Measurements from ENCODE around the gene TMEM208. TPM values are rescaled to one million over a fixed set of nuclear protein-coding genes. Genes with fewer than 3 reads are reported as not detected.
A peak's percentile ranks its signal among the peaks of the same experiment; 100 is the strongest.

TMEM208 gene
- total RNA-seq, 1 donor from 2014 or later = 47.5 TPM

DNA sequence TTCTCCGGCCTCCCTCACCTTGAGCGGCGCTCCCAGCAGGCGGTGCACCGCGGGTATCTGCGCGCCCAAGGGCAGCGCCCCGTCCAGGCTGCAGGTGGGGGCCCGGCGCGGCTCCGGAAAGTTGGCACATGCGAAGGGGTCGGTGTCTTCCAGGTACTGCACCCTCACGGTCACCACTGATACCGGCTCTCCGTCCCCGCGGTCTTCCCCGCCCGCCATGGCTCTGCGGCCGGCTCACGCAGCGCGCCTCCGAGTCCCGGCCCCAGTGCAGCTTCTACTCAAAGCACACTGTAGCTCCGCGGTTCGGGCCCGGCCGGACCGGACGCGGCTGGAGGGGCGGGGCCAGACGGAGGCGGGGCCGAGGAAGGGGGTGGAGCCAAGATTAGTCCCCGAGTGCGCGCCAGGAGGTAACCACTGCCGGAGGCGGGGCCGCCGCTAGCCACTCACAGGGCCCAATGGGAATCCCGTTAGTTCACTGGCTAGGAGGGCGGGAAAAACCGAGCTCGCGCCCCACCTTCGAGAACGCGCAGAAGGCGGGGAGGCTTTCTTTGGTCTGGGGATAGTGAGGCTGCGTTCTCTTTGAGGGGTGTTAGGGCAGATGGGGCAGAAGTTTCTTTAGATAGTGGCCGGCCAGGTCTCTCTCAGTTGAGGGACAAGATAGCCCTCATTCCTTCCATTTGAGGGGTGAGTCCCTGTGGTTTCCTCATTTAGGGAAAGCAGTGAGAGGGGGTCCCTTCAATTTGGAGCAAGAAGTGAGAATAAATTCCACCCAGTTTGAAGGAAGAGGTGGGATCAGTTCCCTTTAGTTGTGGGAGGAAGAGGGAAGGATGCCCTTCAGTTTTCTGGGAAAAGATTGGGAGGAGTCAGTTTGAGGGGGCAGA lies 20.5 kb downstream of the TMEM208 start, which contains the start of gene FHOD1:
Gene FHOD1 (minus strand): TSS at position 290 of the 881 bp plus-strand sequence. CDS start 71 bp downstream, at position 219.
- FAIRE-seq = no peak
- Mint-ChIP-seq H3K9me3 (ENCODE audit: unreplicated experiment) (no peaks in the 10 kb centered on the region), H3K27me3 (ENCODE audit: low read depth, unreplicated experiment) (peaks cover 16% of the 10 kb centered on the region), H3K27ac (ENCODE audit: unreplicated experiment) (peak within 1 kb of the TSS; percentile 64), H3K36me3 (ENCODE audit: low read depth, unreplicated experiment) (no peaks in the 10 kb centered on the region), H3K4me1 (ENCODE audit: low read depth, unreplicated experiment) (peaks cover 29% of the 10 kb centered on the region), H3K4me3 (ENCODE audit: unreplicated experiment) (peak within 1 kb of the TSS; percentile 89)
- Histone ChIP-seq H4K20me1 (ENCODE audit: insufficient read depth, low read length) (no peaks in the 10 kb centered on the region), H3K4me3 (ENCODE audit: insufficient read depth, low read depth, low read length) (peak within 1 kb of the TSS; percentile 74), H3K79me2 (ENCODE audit: insufficient read depth, low read length) (peaks cover 35% of the 10 kb centered on the region), H3K27ac (ENCODE audit: low read depth, low read length) (peak within 1 kb of the TSS; percentile 72), H3K4me2 (ENCODE audit: low read length) (peak within 1 kb of the TSS; percentile 95), H3K27me3 (ENCODE audit: insufficient read depth, low read length) (no peaks in the 10 kb centered on the region), H3K36me3 (ENCODE audit: insufficient read depth, low read length) (no peaks in the 10 kb centered on the region), H3K9me3 (ENCODE audit: insufficient read depth, low read depth, low read length) (no peaks in the 10 kb centered on the region), H3K4me1 (ENCODE audit: insufficient read depth, low read length) (peaks cover 50% of the 10 kb centered on the region), H2AFZ (ENCODE audit: low read depth, low read length) (peak within 1 kb of the TSS; percentile 77), H3K9ac (ENCODE audit: low read length) (peak within 1 kb of the TSS; percentile 82)
- TF ChIP-seq EZH2 (IDR thresholded peaks at IDR 0.05; ENCODE audit: insufficient read depth, low read length) (no peak), CTCF (IDR thresholded peaks at IDR 0.05; ENCODE audit: insufficient read depth, low read depth, low read length) (no peak)
- peak; percentile 81 for DNase-seq (ENCODE audit: low read depth)

DNA sequence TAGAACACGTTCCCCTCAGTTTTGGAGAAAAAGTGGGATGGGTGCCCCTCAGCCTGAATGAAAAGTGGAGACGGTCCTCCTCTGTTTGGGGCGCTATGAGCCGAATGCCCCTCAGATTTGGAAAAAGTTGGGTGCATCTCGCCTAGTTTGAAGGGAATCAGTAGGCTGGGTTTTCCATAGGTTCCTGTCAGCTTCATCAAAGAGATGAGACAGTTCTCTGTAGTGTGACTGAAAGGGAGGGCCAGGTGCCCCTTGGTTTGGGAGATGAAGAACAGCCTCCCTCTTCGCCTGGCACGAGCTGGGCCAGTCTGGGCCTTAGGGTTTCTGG lies 21.1 kb downstream of the TMEM208 start:
- Mint-ChIP-seq H3K36me3 (ENCODE audit: low read depth, unreplicated experiment) (no peaks in the 10 kb centered on the region), H3K4me1 (ENCODE audit: low read depth, unreplicated experiment) (peaks cover 27% of the 10 kb centered on the region), H3K4me3 (ENCODE audit: unreplicated experiment) (peak overlapping the region; percentile 89), H3K27me3 (ENCODE audit: low read depth, unreplicated experiment) (peaks cover 16% of the 10 kb centered on the region), H3K27ac (ENCODE audit: unreplicated experiment) (peak overlapping the region; percentile 64), H3K9me3 (ENCODE audit: unreplicated experiment) (no peaks in the 10 kb centered on the region)
- Histone ChIP-seq H2AFZ (ENCODE audit: low read depth, low read length) (peak overlapping the region; percentile 77), H3K9me3 (ENCODE audit: insufficient read depth, low read depth, low read length) (no peaks in the 10 kb centered on the region), H3K27me3 (ENCODE audit: insufficient read depth, low read length) (no peaks in the 10 kb centered on the region), H3K79me2 (ENCODE audit: insufficient read depth, low read length) (peaks cover 30% of the 10 kb centered on the region), H4K20me1 (ENCODE audit: insufficient read depth, low read length) (no peaks in the 10 kb centered on the region), H3K4me1 (ENCODE audit: insufficient read depth, low read length) (peaks cover 48% of the 10 kb centered on the region), H3K4me3 (ENCODE audit: insufficient read depth, low read depth, low read length) (peak overlapping the region; percentile 63), H3K36me3 (ENCODE audit: insufficient read depth, low read length) (no peaks in the 10 kb centered on the region), H3K27ac (ENCODE audit: low read depth, low read length) (peak overlapping the region; percentile 20), H3K9ac (ENCODE audit: low read length) (peak overlapping the region; percentile 78), H3K4me2 (ENCODE audit: low read length) (peak overlapping the region; percentile 95)
- FAIRE-seq (no peak), DNase-seq (ENCODE audit: low read depth) (no peak)
- TF ChIP-seq CTCF (IDR thresholded peaks at IDR 0.05; ENCODE audit: insufficient read depth, low read depth, low read length) (no peak), EZH2 (IDR thresholded peaks at IDR 0.05; ENCODE audit: insufficient read depth, low read length) (no peak)
